SK-N-SH treated with all-trans-retinoic acid at 6 μM for 48 hours (cell line): Measurements from ENCODE around the gene UBALD2.

Experiments used
- ATAC-seq: fragments of 200-7000 bp; cut with Tn5 transposase; 3 replicates; pipeline ENCODE4 v1.9.1; 2020; ENCODE audit warnings: mild to moderate bottlenecking, moderate library complexity
- ARNTL ChIP-seq: fragments of 450-650 bp; formaldehyde crosslinking; IDR thresholded peaks from 2 replicates; pipeline ENCODE4 v1.5.0; 2020; ENCODE audit warnings: low read depth, mild to moderate bottlenecking, moderate library complexity, borderline replicate concordance
- BACH2 ChIP-seq: fragments of 250-450 bp; sonication (Bioruptor Pico); IDR thresholded peaks from 2 replicates; pipeline ENCODE4 v1.9.0; 2021; ENCODE audit warnings: mild to moderate bottlenecking, borderline replicate concordance
- CSDC2 ChIP-seq: fragments of 250-450 bp; sonication (Bioruptor Pico); IDR thresholded peaks from 2 replicates; pipeline ENCODE4 v1.5.0; 2020; ENCODE audit warnings: mild to moderate bottlenecking, moderate library complexity
- ESRRG ChIP-seq: fragments of 250-450 bp; sonication (Bioruptor Pico); IDR thresholded peaks from 2 replicates; pipeline ENCODE4 v1.6.1; 2021; ENCODE audit warnings: mild to moderate bottlenecking
- GLIS3 ChIP-seq: fragments of 250-450 bp; sonication (Bioruptor Pico); IDR thresholded peaks from 2 replicates; pipeline ENCODE4 v1.5.0; 2020; ENCODE audit warnings: mild to moderate bottlenecking, moderate library complexity
- OSR1 ChIP-seq: fragments of 250-450 bp; sonication (Bioruptor Pico); IDR thresholded peaks from 2 replicates; pipeline ENCODE4 v1.8.0; 2022; ENCODE audit warnings: moderate library complexity, mild to moderate bottlenecking, inconsistent platforms
- PATZ1 ChIP-seq: fragments of 250-450 bp; sonication (Bioruptor Pico); IDR thresholded peaks from 2 replicates; pipeline ENCODE4 v1.8.0; 2020; ENCODE audit warnings: mild to moderate bottlenecking, moderate library complexity, borderline replicate concordance
- PPARA ChIP-seq: fragments of 250-450 bp; sonication (Bioruptor Pico); IDR thresholded peaks from 2 replicates; pipeline ENCODE4 v1.5.0; 2020; ENCODE audit warnings: mild to moderate bottlenecking, borderline replicate concordance
- SNAI2 ChIP-seq: fragments of 250-450 bp; sonication (Bioruptor Pico); IDR thresholded peaks from 2 replicates; pipeline ENCODE4 v1.5.0; 2020; ENCODE audit warnings: mild to moderate bottlenecking, moderate library complexity
- TOX ChIP-seq: fragments of 250-450 bp; sonication (Bioruptor Pico); IDR thresholded peaks from 2 replicates; pipeline ENCODE4 v1.8.0; 2021; ENCODE audit warnings: mild to moderate bottlenecking, moderate library complexity, borderline replicate concordance
- ZC3H10 ChIP-seq: fragments of 250-450 bp; sonication (Bioruptor Pico); IDR thresholded peaks from 2 replicates; pipeline ENCODE4 v1.5.1; 2021; ENCODE audit warnings: mild to moderate bottlenecking, moderate library complexity
- ZFP3 ChIP-seq: fragments of 250-450 bp; sonication (Bioruptor Pico); IDR thresholded peaks from 2 replicates; pipeline ENCODE4 v1.5.0; 2020; ENCODE audit warnings: mild to moderate bottlenecking, moderate library complexity
- ZFP30 ChIP-seq: fragments of 450-650 bp; formaldehyde crosslinking; IDR thresholded peaks from 2 replicates; pipeline ENCODE4 v1.5.0; 2022; ENCODE audit warnings: mild to moderate bottlenecking, moderate library complexity
- ZNF565 ChIP-seq: fragments of 450-650 bp; formaldehyde crosslinking; conservative IDR thresholded peaks from 2 replicates; pipeline ENCODE4 v1.5.0; 2020; ENCODE audit warnings: low read depth, mild to moderate bottlenecking, moderate library complexity
- ZNF70 ChIP-seq: fragments of 450-650 bp; formaldehyde crosslinking; IDR thresholded peaks from 2 replicates; pipeline ENCODE4 v1.5.0; 2020; ENCODE audit warnings: mild to moderate bottlenecking, moderate library complexity
- ZNF8 ChIP-seq: fragments of 450-650 bp; formaldehyde crosslinking; IDR thresholded peaks from 2 replicates; pipeline ENCODE4 v1.5.0; 2020; ENCODE audit warnings: mild to moderate bottlenecking, moderate library complexity
- TF ChIP-seq, protein P1 (sequence below): fragments of 250-450 bp; sonication (Bioruptor Pico); IDR thresholded peaks from 2 replicates; pipeline ENCODE4 v1.5.1; 2020; ENCODE audit warnings: low read depth, mild to moderate bottlenecking, moderate library complexity
- TF ChIP-seq, protein P2 (sequence below): fragments of 250-450 bp; sonication (Bioruptor Pico); IDR thresholded peaks from 2 replicates; pipeline ENCODE4 v1.5.0; 2020; ENCODE audit warnings: mild to moderate bottlenecking, moderate library complexity
- TF ChIP-seq, protein P3 (sequence below): fragments of 250-450 bp; sonication (Bioruptor Pico); IDR thresholded peaks from 2 replicates; pipeline ENCODE4 v1.5.1; 2021; ENCODE audit warnings: mild to moderate bottlenecking, moderate library complexity

The UBALD2 gene

DNA sequence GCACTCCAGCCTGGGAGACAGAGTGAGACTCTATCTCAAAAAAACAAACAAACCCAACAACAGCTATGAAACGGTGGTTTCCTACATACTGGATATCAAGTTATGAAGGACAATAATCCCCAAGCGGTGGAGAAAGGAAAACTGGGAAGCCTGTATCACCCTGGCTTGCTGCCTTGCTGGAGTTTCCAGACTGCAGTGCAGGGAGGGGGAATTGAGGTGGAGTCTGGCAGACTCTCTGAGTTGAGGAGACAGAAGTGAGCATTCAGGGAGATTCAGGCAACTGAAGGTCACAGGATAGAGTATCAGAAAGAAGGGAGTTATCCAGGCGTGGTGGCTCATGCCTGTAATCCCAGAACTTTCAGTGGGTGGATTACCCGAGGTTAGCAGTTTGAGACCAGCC lies 31.0 kb downstream of the UBALD2 start (continued):
- no peak for TF ChIP-seq PATZ1 (CRISPR knock-in tag)
- TF ChIP-seq, protein P1, sequence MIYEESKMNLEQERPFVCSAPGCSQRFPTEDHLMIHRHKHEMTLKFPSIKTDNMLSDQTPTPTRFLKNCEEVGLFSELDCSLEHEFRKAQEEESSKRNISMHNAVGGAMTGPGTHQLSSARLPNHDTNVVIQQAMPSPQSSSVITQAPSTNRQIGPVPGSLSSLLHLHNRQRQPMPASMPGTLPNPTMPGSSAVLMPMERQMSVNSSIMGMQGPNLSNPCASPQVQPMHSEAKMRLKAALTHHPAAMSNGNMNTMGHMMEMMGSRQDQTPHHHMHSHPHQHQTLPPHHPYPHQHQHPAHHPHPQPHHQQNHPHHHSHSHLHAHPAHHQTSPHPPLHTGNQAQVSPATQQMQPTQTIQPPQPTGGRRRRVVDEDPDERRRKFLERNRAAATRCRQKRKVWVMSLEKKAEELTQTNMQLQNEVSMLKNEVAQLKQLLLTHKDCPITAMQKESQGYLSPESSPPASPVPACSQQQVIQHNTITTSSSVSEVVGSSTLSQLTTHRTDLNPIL: no peak
- TF ChIP-seq ESRRG (CRISPR knock-in tag): no peak

- ATAC-seq: no peak
- TF ChIP-seq SNAI2 (CRISPR knock-in tag) (no peak), BACH2 (no peak), TOX (CRISPR knock-in tag) (no peak), ZFP30 (CRISPR knock-in tag) (no peak), CSDC2 (CRISPR knock-in tag) (no peak), ARNTL (CRISPR knock-in tag) (no peak), PPARA (CRISPR knock-in tag) (no peak), ZNF8 (no peak), GLIS3 (CRISPR knock-in tag) (no peak), ZNF70 (CRISPR knock-in tag) (no peak), ZNF565 (no peak), ZFP3 (no peak), ZC3H10 (CRISPR knock-in tag) (no peak)
- TF ChIP-seq, protein P2, sequence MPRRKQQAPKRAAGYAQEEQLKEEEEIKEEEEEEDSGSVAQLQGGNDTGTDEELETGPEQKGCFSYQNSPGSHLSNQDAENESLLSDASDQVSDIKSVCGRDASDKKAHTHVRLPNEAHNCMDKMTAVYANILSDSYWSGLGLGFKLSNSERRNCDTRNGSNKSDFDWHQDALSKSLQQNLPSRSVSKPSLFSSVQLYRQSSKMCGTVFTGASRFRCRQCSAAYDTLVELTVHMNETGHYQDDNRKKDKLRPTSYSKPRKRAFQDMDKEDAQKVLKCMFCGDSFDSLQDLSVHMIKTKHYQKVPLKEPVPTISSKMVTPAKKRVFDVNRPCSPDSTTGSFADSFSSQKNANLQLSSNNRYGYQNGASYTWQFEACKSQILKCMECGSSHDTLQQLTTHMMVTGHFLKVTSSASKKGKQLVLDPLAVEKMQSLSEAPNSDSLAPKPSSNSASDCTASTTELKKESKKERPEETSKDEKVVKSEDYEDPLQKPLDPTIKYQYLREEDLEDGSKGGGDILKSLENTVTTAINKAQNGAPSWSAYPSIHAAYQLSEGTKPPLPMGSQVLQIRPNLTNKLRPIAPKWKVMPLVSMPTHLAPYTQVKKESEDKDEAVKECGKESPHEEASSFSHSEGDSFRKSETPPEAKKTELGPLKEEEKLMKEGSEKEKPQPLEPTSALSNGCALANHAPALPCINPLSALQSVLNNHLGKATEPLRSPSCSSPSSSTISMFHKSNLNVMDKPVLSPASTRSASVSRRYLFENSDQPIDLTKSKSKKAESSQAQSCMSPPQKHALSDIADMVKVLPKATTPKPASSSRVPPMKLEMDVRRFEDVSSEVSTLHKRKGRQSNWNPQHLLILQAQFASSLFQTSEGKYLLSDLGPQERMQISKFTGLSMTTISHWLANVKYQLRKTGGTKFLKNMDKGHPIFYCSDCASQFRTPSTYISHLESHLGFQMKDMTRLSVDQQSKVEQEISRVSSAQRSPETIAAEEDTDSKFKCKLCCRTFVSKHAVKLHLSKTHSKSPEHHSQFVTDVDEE (CRISPR knock-in tag): no peak
- TF ChIP-seq, protein P3, sequence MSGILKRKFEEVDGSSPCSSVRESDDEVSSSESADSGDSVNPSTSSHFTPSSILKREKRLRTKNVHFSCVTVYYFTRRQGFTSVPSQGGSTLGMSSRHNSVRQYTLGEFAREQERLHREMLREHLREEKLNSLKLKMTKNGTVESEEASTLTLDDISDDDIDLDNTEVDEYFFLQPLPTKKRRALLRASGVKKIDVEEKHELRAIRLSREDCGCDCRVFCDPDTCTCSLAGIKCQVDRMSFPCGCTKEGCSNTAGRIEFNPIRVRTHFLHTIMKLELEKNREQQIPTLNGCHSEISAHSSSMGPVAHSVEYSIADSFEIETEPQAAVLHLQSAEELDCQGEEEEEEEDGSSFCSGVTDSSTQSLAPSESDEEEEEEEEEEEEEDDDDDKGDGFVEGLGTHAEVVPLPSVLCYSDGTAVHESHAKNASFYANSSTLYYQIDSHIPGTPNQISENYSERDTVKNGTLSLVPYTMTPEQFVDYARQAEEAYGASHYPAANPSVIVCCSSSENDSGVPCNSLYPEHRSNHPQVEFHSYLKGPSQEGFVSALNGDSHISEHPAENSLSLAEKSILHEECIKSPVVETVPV (CRISPR knock-in tag): no peak
- TF ChIP-seq, protein P1: no peak
Measured at GRCh38 chr17:76296889-76297288, 31.7 kb downstream of the UBALD2 start.

GRCh38 chr17:76297436-76297835 lies 32.3 kb downstream of the UBALD2 start:
- no peak for ATAC-seq
- TF ChIP-seq, protein P2 (CRISPR knock-in tag): no peak
- TF ChIP-seq OSR1 (CRISPR knock-in tag) (no peak), PPARA (CRISPR knock-in tag) (no peak), ZFP30 (CRISPR knock-in tag) (no peak), CSDC2 (CRISPR knock-in tag) (no peak), ARNTL (CRISPR knock-in tag) (no peak), ESRRG (CRISPR knock-in tag) (no peak)
